Stimulated activated CD8-positive, alpha-beta memory T cell treated with anti-CD3 and anti-CD28 coated beads, Interleukin-7, amount 100 ng/mL, for 4 hours (primary cell): ENCODE results near the gene CST9L.

ENCODE experiments used
- DNase-seq, 2 donors: peaks; one replicate each; pipeline ENCODE4 v3.0.0-alpha.2; 2020; ENCODE audit warnings: low read depth in 2 of 2

CST9L gene

GRCh38 chr20:23546435-23547144, 21.7 kb downstream of the CST9L start:
- DNase-seq: no peak

DNA sequence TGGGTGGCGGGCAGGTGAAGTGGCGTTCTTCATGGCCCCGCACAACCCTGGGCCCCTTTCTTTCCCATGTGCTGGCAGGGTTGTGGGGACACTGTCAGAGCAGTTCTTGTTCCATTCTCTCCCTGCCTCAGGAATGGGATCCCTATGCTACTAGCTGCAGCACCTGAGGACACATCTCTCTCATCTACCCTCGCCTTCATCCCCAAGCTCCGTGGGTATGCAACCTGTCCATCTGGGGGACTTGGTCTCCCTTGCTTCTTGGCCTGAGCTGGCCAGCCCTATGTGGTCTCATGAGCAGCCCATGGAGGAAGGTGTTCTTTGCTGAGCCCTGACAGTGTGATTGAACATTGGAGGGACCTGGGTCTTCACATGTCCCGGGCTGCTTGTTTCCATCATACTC, 24.2 kb downstream of the CST9L start:
- no peak for DNase-seq

- no peak for DNase-seq
Observed at GRCh38 chr20:23542801-23543200, 25.5 kb downstream of the CST9L start.

DNA sequence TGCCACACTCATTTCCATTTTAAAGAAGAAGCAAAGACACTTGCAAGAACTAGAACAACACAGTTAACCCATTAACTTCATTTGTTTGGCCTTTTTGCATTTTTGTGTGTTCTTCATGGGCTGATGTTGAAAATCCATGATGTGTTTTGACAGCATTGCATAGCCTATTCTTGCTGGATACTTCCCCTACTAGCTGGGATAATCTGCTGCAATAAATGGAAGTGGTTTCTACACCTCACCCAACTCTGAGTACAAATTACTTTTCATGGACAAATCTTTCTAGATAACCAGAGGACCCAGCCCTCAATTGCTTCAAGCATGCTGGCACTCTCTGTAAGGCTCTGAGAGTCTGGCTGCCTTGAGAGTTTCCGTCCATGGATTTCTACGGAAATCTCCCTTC, 26.5 kb downstream of the CST9L start:
- DNase-seq: no peak

DNA sequence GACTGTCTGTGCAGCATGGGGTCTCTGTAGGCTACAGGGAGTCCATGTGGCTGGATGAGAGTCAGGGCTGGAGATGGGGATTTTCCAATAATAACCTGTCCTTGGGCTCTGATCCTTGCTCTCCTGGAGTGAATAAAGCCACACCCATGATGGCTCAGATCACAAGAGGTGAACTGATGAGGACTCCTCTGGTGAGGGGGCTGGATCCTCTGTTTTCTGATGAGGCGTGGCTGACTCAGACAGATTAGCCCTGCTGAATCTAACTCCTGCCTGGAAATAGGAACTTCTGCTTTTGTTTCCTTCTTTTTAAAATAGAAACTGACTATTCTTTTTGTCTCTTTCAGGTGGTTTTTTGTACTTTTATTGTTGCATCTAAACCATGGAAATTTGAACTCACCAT, 27.0 kb downstream of the CST9L start:
- no peak for DNase-seq

GRCh38 chr20:23540624-23541023, 27.7 kb downstream of the CST9L start:
- no peak for DNase-seq

DNA sequence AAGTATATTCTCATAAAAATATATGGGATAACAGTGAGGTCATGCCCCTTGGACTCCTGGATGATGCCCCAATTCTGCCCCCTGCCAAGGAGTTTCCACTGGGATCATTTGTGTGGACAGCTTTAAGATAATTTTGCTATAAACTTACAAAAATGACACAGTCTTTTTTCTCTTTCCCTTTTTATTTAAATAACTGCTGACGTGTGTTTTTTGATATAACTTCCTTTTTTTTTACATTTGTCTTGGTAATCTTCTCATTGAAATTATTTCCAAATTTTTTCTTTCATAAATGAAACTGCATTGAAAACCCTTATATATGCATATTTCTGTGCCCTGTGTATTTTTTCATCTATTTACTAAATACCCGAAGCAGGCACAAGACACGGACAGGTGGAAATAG, 31.3 kb downstream of the CST9L start:
- DNase-seq: no peak

GRCh38 chr20:23536328-23536974, 31.8 kb downstream of the CST9L start:
- no peak for DNase-seq

GRCh38 chr20:23534801-23535593, 33.3 kb downstream of the CST9L start:
- no peak for DNase-seq

DNA sequence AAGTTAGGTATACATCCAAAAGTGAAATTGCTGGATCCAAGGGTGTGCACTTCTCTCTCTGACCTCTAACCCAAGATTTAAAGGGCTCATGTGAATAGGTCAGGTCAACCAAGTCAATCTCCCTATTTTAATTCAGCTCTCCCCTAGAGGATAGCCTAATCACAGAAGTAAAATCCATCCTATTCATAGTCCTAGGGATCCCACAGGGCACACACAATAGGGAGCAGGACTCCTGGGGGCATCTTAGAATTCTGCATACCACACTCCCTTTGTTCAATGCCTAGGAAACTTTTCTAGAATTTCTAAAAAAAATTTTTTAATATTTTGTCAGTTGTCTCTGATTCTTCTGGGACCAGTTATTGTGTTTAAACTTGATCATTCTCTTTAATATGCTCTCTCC, 35.1 kb downstream of the CST9L start:
- no peak for DNase-seq

DNA sequence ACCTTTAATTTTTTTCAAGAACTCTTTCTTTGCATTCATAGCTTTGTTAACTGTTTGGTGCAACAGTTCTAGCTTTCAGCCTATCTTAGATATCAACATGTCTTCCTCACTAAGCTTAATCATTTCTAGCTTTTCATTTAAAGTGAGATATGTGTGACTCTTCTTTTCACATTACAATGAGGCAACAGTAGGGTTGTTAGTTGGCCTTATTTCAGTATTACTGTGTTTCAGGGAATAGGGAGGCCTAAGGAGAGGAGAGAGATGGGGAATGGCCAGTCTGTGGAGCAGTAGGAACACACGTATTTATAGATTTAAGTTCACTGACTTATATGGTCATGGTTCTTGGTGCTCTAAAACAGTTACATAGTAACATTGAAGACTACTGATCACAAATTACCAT, 35.8 kb downstream of the CST9L start:
- DNase-seq: no peak

- no peak for DNase-seq
Observed at GRCh38 chr20:23530937-23531567, 37.2 kb downstream of the CST9L start.

- DNase-seq: no peak
Observed at GRCh38 chr20:23528867-23529431, 39.3 kb downstream of the CST9L start.

- no peak for DNase-seq
Observed at GRCh38 chr20:23526850-23527249, 41.4 kb downstream of the CST9L start.

DNA sequence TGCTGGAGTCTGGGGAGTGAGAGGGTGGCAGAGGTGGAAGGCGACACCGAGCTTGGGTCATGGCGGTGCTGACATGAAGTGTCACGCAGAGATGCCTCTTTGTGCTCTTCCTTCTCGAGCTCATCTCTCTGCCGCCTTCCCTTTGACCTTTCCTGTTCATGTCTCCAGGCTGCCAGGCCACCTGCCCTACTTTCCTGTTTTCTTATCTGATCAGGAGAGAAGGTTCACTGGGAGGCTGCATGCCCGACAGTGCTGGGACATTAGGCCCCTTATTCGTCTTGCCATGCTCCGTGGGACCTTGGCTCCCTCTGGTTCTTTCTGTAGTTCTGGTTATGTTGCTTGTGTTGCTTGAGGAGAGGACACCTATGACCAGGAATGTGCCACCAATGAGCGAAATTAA, 44.1 kb downstream of the CST9L start:
- no peak for DNase-seq

- no peak for DNase-seq
Observed at GRCh38 chr20:23520185-23520584, 48.1 kb downstream of the CST9L start.

DNA sequence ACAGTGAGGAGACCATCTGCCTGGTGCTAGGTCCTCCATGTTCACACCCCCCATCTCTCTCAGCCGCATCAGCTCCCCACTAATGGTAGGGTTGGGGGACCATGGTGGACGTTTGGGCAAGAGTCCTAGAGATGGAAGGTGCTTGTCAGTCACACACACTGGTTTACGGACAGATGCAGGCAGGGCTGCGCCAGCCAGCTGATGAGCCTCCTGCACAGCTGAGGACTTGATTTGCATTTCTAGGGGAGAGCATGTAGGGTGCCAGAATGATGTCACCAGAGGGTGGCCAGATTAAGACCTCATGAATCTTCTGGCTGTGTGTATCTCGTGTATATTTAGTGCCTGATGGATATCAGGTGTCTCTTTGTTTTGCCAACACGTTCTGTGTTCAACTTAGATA, 48.7 kb downstream of the CST9L start:
- no peak for DNase-seq

- DNase-seq: no peak
Observed at GRCh38 chr20:23517719-23518118, 50.6 kb downstream of the CST9L start.

- DNase-seq: no peak
Observed at GRCh38 chr20:23515250-23515939, 52.9 kb downstream of the CST9L start.

DNA sequence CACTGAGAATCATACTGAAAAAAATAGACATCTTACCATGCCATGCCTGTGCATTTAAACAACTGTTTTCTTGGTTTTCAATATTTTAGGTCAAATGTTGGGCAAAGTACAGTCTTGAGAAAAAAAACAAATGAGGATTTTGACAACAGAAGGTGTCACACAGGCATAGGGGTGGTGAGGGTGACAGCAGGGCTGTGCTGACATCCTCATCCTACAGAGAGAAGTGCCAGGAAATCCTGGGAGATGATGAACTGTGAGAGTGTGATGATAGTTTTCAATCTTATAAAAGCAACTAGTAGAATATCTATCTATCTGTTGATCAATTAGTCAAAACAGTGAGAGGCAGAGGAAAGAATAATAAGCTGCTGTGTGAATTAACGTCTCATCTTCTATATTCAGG, 53.4 kb downstream of the CST9L start:
- DNase-seq: no peak
